ENCODE data around the gene TGFBR2. TPM values are rescaled to one million over a fixed set of nuclear protein-coding genes. Genes with fewer than 3 reads are reported as not detected.

The TGFBR2 gene
- total RNA-seq, 1 experiment from 2014 or later = 103 TPM

GRCh38 chr3:30630238-30631030, 24.0 kb downstream of the TGFBR2 start:
- TF ChIP-seq, protein P1, sequence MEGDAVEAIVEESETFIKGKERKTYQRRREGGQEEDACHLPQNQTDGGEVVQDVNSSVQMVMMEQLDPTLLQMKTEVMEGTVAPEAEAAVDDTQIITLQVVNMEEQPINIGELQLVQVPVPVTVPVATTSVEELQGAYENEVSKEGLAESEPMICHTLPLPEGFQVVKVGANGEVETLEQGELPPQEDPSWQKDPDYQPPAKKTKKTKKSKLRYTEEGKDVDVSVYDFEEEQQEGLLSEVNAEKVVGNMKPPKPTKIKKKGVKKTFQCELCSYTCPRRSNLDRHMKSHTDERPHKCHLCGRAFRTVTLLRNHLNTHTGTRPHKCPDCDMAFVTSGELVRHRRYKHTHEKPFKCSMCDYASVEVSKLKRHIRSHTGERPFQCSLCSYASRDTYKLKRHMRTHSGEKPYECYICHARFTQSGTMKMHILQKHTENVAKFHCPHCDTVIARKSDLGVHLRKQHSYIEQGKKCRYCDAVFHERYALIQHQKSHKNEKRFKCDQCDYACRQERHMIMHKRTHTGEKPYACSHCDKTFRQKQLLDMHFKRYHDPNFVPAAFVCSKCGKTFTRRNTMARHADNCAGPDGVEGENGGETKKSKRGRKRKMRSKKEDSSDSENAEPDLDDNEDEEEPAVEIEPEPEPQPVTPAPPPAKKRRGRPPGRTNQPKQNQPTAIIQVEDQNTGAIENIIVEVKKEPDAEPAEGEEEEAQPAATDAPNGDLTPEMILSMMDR (IDR thresholded peaks at IDR 0.05; ENCODE audit: unreplicated experiment) = no peak
- intact Hi-C loops (cut with micrococcal nuclease) = no loop called here
- ChIA-PET POLR2A (interaction anchor here (0.8 to 5.5 kb wide), 6 partner anchors 13 to 61 kb away, joined by 3 to 58 read pairs (median 10); partner anchors contain the start of gene TGFBR2), CTCF (interaction anchor here (0.6 kb wide), 1 partner anchor 22 kb away, joined by 4 read pairs; no protein-coding TSS in a partner anchor)
- Mint-ChIP-seq H3K36me3 (ENCODE audit: insufficient read depth, unreplicated experiment) (peaks cover 69% of the 10 kb centered on the region), H3K4me3 (ENCODE audit: unreplicated experiment) (no peak overlapping the region), H3K27me3 (ENCODE audit: insufficient read depth, unreplicated experiment) (no peaks in the 10 kb centered on the region), H3K4me1 (ENCODE audit: insufficient read depth, unreplicated experiment) (peaks cover 72% of the 10 kb centered on the region), H3K27ac (ENCODE audit: low read depth, unreplicated experiment) (peak overlapping the region; percentile 86), H3K9me3 (ENCODE audit: unreplicated experiment) (no peaks in the 10 kb centered on the region)
- BruUV-seq (replicated peaks) = no TSS peak
- DNase-seq (ENCODE audit: unreplicated experiment) = no peak

DNA sequence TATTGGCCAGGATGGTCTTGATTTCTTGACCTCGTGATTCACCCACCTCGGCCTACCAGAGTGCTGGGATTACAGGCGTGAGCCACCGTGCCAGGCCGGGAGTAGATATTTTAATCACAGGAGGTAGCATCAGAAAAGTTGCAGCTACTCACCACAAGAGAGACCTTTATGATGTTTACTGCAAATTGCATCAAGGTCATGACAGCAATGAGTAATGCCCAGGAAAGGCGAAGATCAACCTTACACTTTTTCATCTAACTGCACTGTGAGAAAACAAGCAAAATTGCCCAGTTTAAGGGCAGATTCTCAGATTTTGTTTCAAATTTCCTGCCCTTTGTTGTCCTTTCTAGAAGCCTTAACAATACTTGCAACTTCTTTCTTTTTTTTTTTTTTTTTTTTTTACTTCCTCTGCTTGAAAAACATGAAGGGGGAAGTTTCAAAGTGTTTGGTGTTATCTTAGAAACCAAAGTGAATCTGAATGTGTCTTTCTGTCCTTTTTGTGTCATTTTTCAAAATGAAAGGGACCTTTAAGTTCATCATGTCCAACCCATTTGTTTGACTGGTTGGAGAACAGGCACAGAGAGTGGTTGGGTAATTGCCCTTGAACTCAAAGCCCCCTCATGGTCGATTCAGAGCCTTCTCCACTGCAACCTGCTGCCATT, 25.0 kb downstream of the TGFBR2 start:
- DNase-seq (ENCODE audit: unreplicated experiment) = peak; percentile 82
- intact Hi-C loops (cut with micrococcal nuclease) = no loop called here
- Mint-ChIP-seq H3K27ac (ENCODE audit: low read depth, unreplicated experiment) (peak overlapping the region; percentile 86), H3K27me3 (ENCODE audit: insufficient read depth, unreplicated experiment) (no peaks in the 10 kb centered on the region), H3K9me3 (ENCODE audit: unreplicated experiment) (no peaks in the 10 kb centered on the region), H3K4me1 (ENCODE audit: insufficient read depth, unreplicated experiment) (peaks cover 63% of the 10 kb centered on the region), H3K36me3 (ENCODE audit: insufficient read depth, unreplicated experiment) (peaks cover 77% of the 10 kb centered on the region), H3K4me3 (ENCODE audit: unreplicated experiment) (no peak overlapping the region)
- CTCF ChIA-PET = interaction anchor here (0.6 to 0.7 kb wide), 2 partner anchors 16 to 23 kb away, joined by 3 read pairs; no protein-coding TSS in a partner anchor
- TF ChIP-seq, protein P1 (IDR thresholded peaks at IDR 0.05; ENCODE audit: unreplicated experiment) = no peak
- POLR2A ChIA-PET = interaction anchor here (0.5 to 5.5 kb wide), 13 partner anchors 11 to 323 kb away, joined by 3 to 58 read pairs (median 4); partner anchors contain the start of gene TGFBR2
- BruUV-seq (replicated peaks) = no TSS peak

GRCh38 chr3:30632065-30632464, 25.7 kb downstream of the TGFBR2 start:
- intact Hi-C loops (cut with micrococcal nuclease) = no loop called here
- peaks cover 57% of the 10 kb centered on the region for H3K4me1 Mint-ChIP-seq (ENCODE audit: insufficient read depth, unreplicated experiment)
- TF ChIP-seq, protein P1 (IDR thresholded peaks at IDR 0.05; ENCODE audit: unreplicated experiment) = no peak
- no peak overlapping the region for H3K4me3 Mint-ChIP-seq (ENCODE audit: unreplicated experiment)
- peaks cover 77% of the 10 kb centered on the region for H3K36me3 Mint-ChIP-seq (ENCODE audit: insufficient read depth, unreplicated experiment)
- POLR2A ChIA-PET = interaction anchor here (0.6 to 5.5 kb wide), 12 partner anchors 10 to 324 kb away, joined by 3 to 58 read pairs (median 4); partner anchors contain the start of gene TGFBR2
- peak; percentile 47 for DNase-seq (ENCODE audit: unreplicated experiment)
- BruUV-seq (replicated peaks) = no TSS peak
- no peaks in the 10 kb centered on the region for H3K9me3 Mint-ChIP-seq (ENCODE audit: unreplicated experiment)
- no peaks in the 10 kb centered on the region for H3K27me3 Mint-ChIP-seq (ENCODE audit: insufficient read depth, unreplicated experiment)
- CTCF ChIA-PET = interaction anchor here (0.6 to 0.7 kb wide), 2 partner anchors 17 to 24 kb away, joined by 3 read pairs; no protein-coding TSS in a partner anchor
- H3K27ac Mint-ChIP-seq (ENCODE audit: low read depth, unreplicated experiment) = peak overlapping the region; percentile 86

DNA sequence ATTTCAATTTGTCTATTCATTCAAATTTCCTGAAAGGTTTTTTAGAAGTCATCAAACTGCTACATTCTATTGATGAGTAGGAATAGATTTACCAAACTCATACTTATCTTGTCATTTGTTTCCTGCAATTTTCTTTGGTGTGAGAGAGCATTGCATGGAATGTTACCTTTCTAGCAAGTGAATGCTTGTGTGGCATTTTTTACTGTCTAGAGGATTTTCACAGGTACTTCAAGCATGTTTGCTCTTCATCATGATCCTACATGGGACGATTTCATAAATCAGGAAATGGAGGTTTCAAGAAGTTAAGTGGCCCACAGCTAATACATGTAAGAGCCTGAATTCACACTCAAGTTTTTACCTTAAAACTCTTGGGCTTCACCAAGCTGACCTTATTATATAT, 26.1 kb downstream of the TGFBR2 start:
- CTCF ChIA-PET = no interaction called here
- DNase-seq (ENCODE audit: unreplicated experiment) = no peak
- Mint-ChIP-seq H3K36me3 (ENCODE audit: insufficient read depth, unreplicated experiment) (peaks cover 79% of the 10 kb centered on the region), H3K4me3 (ENCODE audit: unreplicated experiment) (no peak overlapping the region), H3K4me1 (ENCODE audit: insufficient read depth, unreplicated experiment) (peaks cover 58% of the 10 kb centered on the region), H3K27me3 (ENCODE audit: insufficient read depth, unreplicated experiment) (no peaks in the 10 kb centered on the region), H3K27ac (ENCODE audit: low read depth, unreplicated experiment) (peak overlapping the region; percentile 86), H3K9me3 (ENCODE audit: unreplicated experiment) (no peaks in the 10 kb centered on the region)
- intact Hi-C loops (cut with micrococcal nuclease) = no loop called here
- TF ChIP-seq, protein P1 (IDR thresholded peaks at IDR 0.05; ENCODE audit: unreplicated experiment) = no peak
- no TSS peak for BruUV-seq (replicated peaks)
- POLR2A ChIA-PET = interaction anchor here (0.7 to 5.5 kb wide), 8 partner anchors 10 to 410 kb away, joined by 3 to 58 read pairs (median 5); partner anchors contain the start of gene TGFBR2

Data from MCF 10A (cell line).